Heart right ventricle (tissue), 16 donors: ENCODE data around the gene SHROOM1. TPM values are rescaled to one million over a fixed set of nuclear protein-coding genes. Genes with fewer than 3 reads are reported as not detected.

Experiments
- ATAC-seq, 8 donors: fragments of 200-7000 bp; cut with Tn5 transposase; one replicate each; pipeline ENCODE4 v1.9.1; 2020; ENCODE audit warnings: mild to moderate bottlenecking in 8 of 8, moderate library complexity in 8 of 8, moderate number of reproducible peaks in 1 of 8
- DNase-seq, 2 donors: peaks; one replicate each; pipeline ENCODE4 v3.0.0-alpha.2; 2020
- H3K27ac ChIP-seq, 10 donors: fragments of 200-600 bp; sonication (generic) in 2 of 10; one replicate each; pipeline versions ENCODE4 v1.5.0 to v1.8.0; 2020 to 2022; ENCODE audit warnings: mild to moderate bottlenecking in 3 of 10
- H3K27me3 ChIP-seq, 7 donors: fragments of 200-600 bp; one replicate each; pipeline ENCODE4 v1.8.0; 2021 to 2022; ENCODE audit warnings: mild to moderate bottlenecking in 2 of 7
- H3K36me3 ChIP-seq, 9 donors: fragments of 200-600 bp; sonication (generic) in 1 of 9; one replicate each; pipeline versions ENCODE4 v1.5.0 to v1.8.0; 2020 to 2022; ENCODE audit warnings: mild to moderate bottlenecking in 2 of 9
- H3K4me1 ChIP-seq, 9 donors: fragments of 200-600 bp; sonication (generic) in 1 of 9; one replicate each; pipeline versions ENCODE4 v1.5.0 to v1.8.0; 2020 to 2022; ENCODE audit warnings: mild to moderate bottlenecking in 4 of 9
- H3K4me3 ChIP-seq, 10 donors: fragments of 200-600 bp; sonication (generic) in 2 of 10; one replicate each; pipeline versions ENCODE4 v1.5.0 to v1.8.0; 2020 to 2022; ENCODE audit warnings: mild to moderate bottlenecking in 7 of 10, moderate library complexity in 2 of 10
- H3K9me3 ChIP-seq, 11 donors: fragments of 200-600 bp in 10 of 11; sonication (generic) in 2 of 11; one replicate each; pipeline versions ENCODE4 v1.5.0 to v1.8.0; 2013 to 2022; ENCODE audit warnings: mild to moderate bottlenecking in 2 of 11, control low read depth in 1 of 11, moderate library complexity in 1 of 11
- CTCF ChIP-seq, 9 donors: fragments of 200-600 bp; sonication (generic) in 2 of 9; IDR thresholded peaks; one replicate each; pipeline versions ENCODE4 v1.5.0 to v1.8.0; 2021 to 2022; ENCODE audit warnings: antibody characterized with exemption in 9 of 9, mild to moderate bottlenecking in 5 of 9, moderate library complexity in 1 of 9
- WGBS, 2 donors: extraction: QIAGEN DNeasy Blood & Tissue Kit; methylation state at CpG; one replicate each; pipeline ENCODE4 v1.1.7; 2013; ENCODE audit warnings: inconsistent platforms in 1 of 2; 5-methylcytosine and 5-hydroxymethylcytosine counted together
- intact Hi-C, 10 donors: fragments of 100-400 bp; cut with DNase I; formaldehyde crosslinking; loops; one replicate each; pipeline versions ENCODE4 v1.11.1 to v1.14.2; 2022
- polyA plus RNA-seq, 2 donors: library from polyadenylated mRNA; stranded (reverse); fragments of 200-250 nt; gene quantifications; one replicate each; pipeline ENCODE4 v1.2.3, GENCODE V29; 2013
- total RNA-seq, 10 donors: library from RNA; stranded (reverse); fragmentation: NEBNext Ultra II Directional in 3 of 10; extraction: Animal tissue kit (Norgen Biotek cat#: 25700) in 3 of 10; gene quantifications; one replicate each; pipeline versions ENCODE4 v1.2.1 to v1.2.4, GENCODE V29; 2021 to 2023
- donor health status: Arrhythmogenic right ventricular cardiomyopathy.
- donor health status: ischemic (EF 13 %, LVEDD 7.1; RV severe dilation, severe dysfunction).
- donor health status: healthy with polysubstance abuse.
- donor health status: DM: no; HTN: yes; CAD: no.
- donor health status: DM: no; HTN: no; CAD: no.
- donor health status: ischemic (EF 25% LVEDD 6.9; RV normal size, moderate dysfunction).
- donor health status: ischemic (EF 25% LVEDD 5.7; RV mildly dilated, moderate dysfunction).
- donor health status: healthy.
- donor health status: DM: yes; HTN: yes; CAD: no.
- donor health status: Ischemic cardiomyopathy.
- donor health status: ischemic (EF 35%, LVEDD 5.7; RV mildly dilated, moderate dysfunction).
- donor health status: nonischemic (EF 11% LVEDD 7.7; RV severe dilation, severe dysfunction).
- donor health status: DM: yes; HTN: yes; CAD: no.
- donor health status: PGD.
- donor health status: ischemic (EF 29% LVEDD 5.4; RV normal size, mild dysfunction).
- donor health status: nonischemic (EF 23%, LVEDD 6.1; RV moderate dilation, normal function).

Gene SHROOM1
- total and polyA plus RNA-seq, 12 donors = 3.2 to 10.8 (median 4.1) TPM

GRCh38 chr5:132791026-132791425, 39.4 kb downstream of the SHROOM1 start:
- Histone ChIP-seq H3K4me3 (no peak overlapping the region), H3K36me3 (no peaks in the 10 kb centered on the region), H3K4me1 (no peaks in the 10 kb centered on the region), H3K27me3 (peaks cover 0 to 9% (median 0%) of the 10 kb centered on the region in 7 donors), H3K9me3 (no peaks in the 10 kb centered on the region), H3K27ac (no peak overlapping the region)
- intact Hi-C loops = no loop called here
- WGBS, 2 donors = 98% methylated on average over 3 of the region's 3 CpGs
- DNase-seq (no peak), ATAC-seq (no peak)
- TF ChIP-seq CTCF (IDR thresholded peaks at IDR 0.05) = no peak

- no peaks in the 10 kb centered on the region for H3K9me3 ChIP-seq
- no peaks in the 10 kb centered on the region for H3K36me3 ChIP-seq
- TF ChIP-seq CTCF (IDR thresholded peaks at IDR 0.05) = no peak
- peaks cover 0 to 4% (median 0%) of the 10 kb centered on the region in 9 donors for H3K4me1 ChIP-seq
- ATAC-seq (peak in 1 of 8 donors; percentile 65), DNase-seq (no peak)
- no peak overlapping the region for H3K4me3 ChIP-seq
- intact Hi-C loops = no loop called here
- peaks cover 0 to 9% (median 0%) of the 10 kb centered on the region in 7 donors for H3K27me3 ChIP-seq
- H3K27ac ChIP-seq = no peak overlapping the region
- whole genome bisulfite sequencing, 2 donors = 45 to 46% methylated on average over 2 of the region's 2 CpGs
These were observed 40.1 kb downstream of the SHROOM1 start for GRCh38 chr5:132790201-132790865.

- intact Hi-C loops = no loop called here
- no peak overlapping the region for H3K27ac ChIP-seq
- no peak for DNase-seq
- 79 to 82% methylated on average over 8 of the region's 8 CpGs for WGBS, 2 donors
- no peak for ATAC-seq
- peaks cover 0 to 9% (median 0%) of the 10 kb centered on the region in 7 donors for H3K27me3 ChIP-seq
- no peaks in the 10 kb centered on the region for H3K9me3 ChIP-seq
- H3K4me1 ChIP-seq = peaks cover 0 to 4% (median 0%) of the 10 kb centered on the region in 9 donors
- no peak overlapping the region for H3K4me3 ChIP-seq
- no peak for TF ChIP-seq CTCF (IDR thresholded peaks at IDR 0.05)
- H3K36me3 ChIP-seq = no peaks in the 10 kb centered on the region
These were observed 41.2 kb downstream of the SHROOM1 start for GRCh38 chr5:132788990-132789886.

- no peak for ATAC-seq
- 97 to 100% methylated on average over 1 of the region's 1 CpG for WGBS, 2 donors
- intact Hi-C loops = no loop called here
- no peak overlapping the region for H3K4me3 ChIP-seq
- TF ChIP-seq CTCF (IDR thresholded peaks at IDR 0.05) = no peak
- no peak overlapping the region for H3K27ac ChIP-seq
- peaks cover 0 to 5% (median 0%) of the 10 kb centered on the region in 7 donors for H3K27me3 ChIP-seq
- DNase-seq = no peak
- H3K36me3 ChIP-seq = no peaks in the 10 kb centered on the region
- peaks cover 0 to 4% (median 0%) of the 10 kb centered on the region in 9 donors for H3K4me1 ChIP-seq
- no peaks in the 10 kb centered on the region for H3K9me3 ChIP-seq
These were observed 41.9 kb downstream of the SHROOM1 start for GRCh38 chr5:132788508-132788907.
